NCI-H446 treated with DMSO at 0.1 percent for 48 hours (cell line): ENCODE results near the gene ATXN1.

Source experiments
- DNase-seq: peaks from one replicate; lab custom pipeline; 2025; lab: John Stamatoyannopoulos, UW

The ATXN1 gene

GRCh38 chr6:16698162-16698533 is 63.1 kb downstream of the ATXN1 start:
- no peak for DNase-seq

- DNase-seq, result no peak
Observed at GRCh38 chr6:16697437-16698161, 63.7 kb downstream of the ATXN1 start.

GRCh38 chr6:16696496-16696895 is 64.8 kb downstream of the ATXN1 start:
- DNase-seq, result no peak

GRCh38 chr6:16694781-16695578 is 66.3 kb downstream of the ATXN1 start:
- no peak for DNase-seq

GRCh38 chr6:16691324-16691723 is 69.9 kb downstream of the ATXN1 start:
- DNase-seq, result no peak

- DNase-seq, result no peak
Observed at GRCh38 chr6:16690608-16691142, 70.6 kb downstream of the ATXN1 start.

GRCh38 chr6:16689788-16690607 is 71.3 kb downstream of the ATXN1 start:
- no peak for DNase-seq

GRCh38 chr6:16688984-16689636 is 72.2 kb downstream of the ATXN1 start:
- peak; percentile 27 for DNase-seq

- no peak for DNase-seq
Observed at GRCh38 chr6:16688436-16688835, 72.8 kb downstream of the ATXN1 start.

GRCh38 chr6:16687045-16687444 is 74.2 kb downstream of the ATXN1 start:
- DNase-seq, result no peak

- DNase-seq, result no peak
Observed at GRCh38 chr6:16684896-16685554, 76.2 kb downstream of the ATXN1 start.

GRCh38 chr6:16684195-16684689 is 77.0 kb downstream of the ATXN1 start:
- DNase-seq, result no peak

GRCh38 chr6:16683641-16684194 is 77.5 kb downstream of the ATXN1 start:
- peak; percentile 86 for DNase-seq

GRCh38 chr6:16681260-16681873 is 79.9 kb downstream of the ATXN1 start:
- DNase-seq, result peak; percentile 45

- no peak for DNase-seq
Observed at GRCh38 chr6:16679050-16679449, 82.2 kb downstream of the ATXN1 start.

- DNase-seq, result no peak
Observed at GRCh38 chr6:16677458-16677857, 83.8 kb downstream of the ATXN1 start.

GRCh38 chr6:16676978-16677377 is 84.3 kb downstream of the ATXN1 start:
- peak; percentile 16 for DNase-seq

GRCh38 chr6:16676376-16676775 is 84.9 kb downstream of the ATXN1 start:
- DNase-seq, result no peak

GRCh38 chr6:16674801-16675392 is 86.4 kb downstream of the ATXN1 start:
- peak; percentile 67 for DNase-seq
